Small intestine (tissue), 7 donors: ENCODE data around the gene PPIB. TPM values are rescaled to one million over a fixed set of nuclear protein-coding genes. Genes with fewer than 3 reads are reported as not detected.

Experiments used
- DNase-seq, 2 donors: peaks; one replicate each; pipeline versions ENCODE4 v3.0.0 to v3.0.0-alpha.2; 2013
- FAIRE-seq: peaks from 2 replicates; lab custom pipeline; 2012; peaks lifted over from hg19 to GRCh38; lab: Jason Lieb, UNC
- H3K27ac ChIP-seq, 3 donors: one replicate each; pipeline ENCODE4 v1.5.1; 2013; ENCODE audit warnings: low read length in 2 of 3, mild to moderate bottlenecking in 2 of 3, control low read depth in 1 of 3, inconsistent platforms in 1 of 3, low read depth in 1 of 3, moderate library complexity in 1 of 3
- H3K27me3 ChIP-seq, 3 donors: one replicate each; pipeline ENCODE4 v1.6.1; 2013; ENCODE audit warnings: low read length in 3 of 3, inconsistent platforms in 1 of 3; ENCODE audit not compliant: control insufficient read depth in 3 of 3, insufficient read depth in 3 of 3
- H3K36me3 ChIP-seq, 3 donors: one replicate each; pipeline ENCODE4 v1.6.1; 2013; ENCODE audit warnings: low read length in 3 of 3, inconsistent platforms in 1 of 3, low read depth in 1 of 3, mild to moderate bottlenecking in 1 of 3, moderate library complexity in 1 of 3; ENCODE audit not compliant: control insufficient read depth in 3 of 3, insufficient read depth in 2 of 3
- H3K4me1 ChIP-seq, 3 donors: one replicate each; pipeline ENCODE4 v1.6.1; 2013; ENCODE audit warnings: low read length in 2 of 3, inconsistent platforms in 1 of 3, low read depth in 1 of 3, mild to moderate bottlenecking in 1 of 3, moderate library complexity in 1 of 3; ENCODE audit not compliant: control insufficient read depth in 3 of 3, insufficient read depth in 2 of 3
- H3K4me3 ChIP-seq, 3 donors: one replicate each; pipeline ENCODE4 v1.5.1; 2013; ENCODE audit warnings: low read length in 3 of 3, control low read depth in 1 of 3, inconsistent platforms in 1 of 3, low read depth in 1 of 3, mild to moderate bottlenecking in 1 of 3, moderate library complexity in 1 of 3
- H3K9me3 ChIP-seq, 2 donors: one replicate each; pipeline ENCODE4 v1.6.1; 2013; ENCODE audit warnings: low read depth in 1 of 2, low read length in 1 of 2; ENCODE audit not compliant: control insufficient read depth in 2 of 2, insufficient read depth in 1 of 2
- WGBS, 3 donors: extraction: QIAGEN DNeasy Blood & Tissue Kit; methylation state at CpG; one replicate each; pipeline ENCODE4 v1.1.7; 2013; 5-methylcytosine and 5-hydroxymethylcytosine counted together
- polyA plus RNA-seq, 4 donors: library from polyadenylated mRNA; stranded (reverse) in 3 of 4; unstranded in 1 of 4; fragments of 200-250 nt in 3 of 4; fragments of 120-200 nt in 1 of 4; gene quantifications; one replicate each; pipeline versions ENCODE4 v1.2.1 to v1.2.3, GENCODE V29; 2013
- donor health status: healthy with polysubstance abuse.
- donor health status: control.
- donor health status: control.
- donor health status: Bipolar disorder and iron deficiency.
- donor health status: healthy.

The PPIB gene
- polyA plus RNA-seq, 4 donors: 248 to 895 (median 413) TPM

DNA sequence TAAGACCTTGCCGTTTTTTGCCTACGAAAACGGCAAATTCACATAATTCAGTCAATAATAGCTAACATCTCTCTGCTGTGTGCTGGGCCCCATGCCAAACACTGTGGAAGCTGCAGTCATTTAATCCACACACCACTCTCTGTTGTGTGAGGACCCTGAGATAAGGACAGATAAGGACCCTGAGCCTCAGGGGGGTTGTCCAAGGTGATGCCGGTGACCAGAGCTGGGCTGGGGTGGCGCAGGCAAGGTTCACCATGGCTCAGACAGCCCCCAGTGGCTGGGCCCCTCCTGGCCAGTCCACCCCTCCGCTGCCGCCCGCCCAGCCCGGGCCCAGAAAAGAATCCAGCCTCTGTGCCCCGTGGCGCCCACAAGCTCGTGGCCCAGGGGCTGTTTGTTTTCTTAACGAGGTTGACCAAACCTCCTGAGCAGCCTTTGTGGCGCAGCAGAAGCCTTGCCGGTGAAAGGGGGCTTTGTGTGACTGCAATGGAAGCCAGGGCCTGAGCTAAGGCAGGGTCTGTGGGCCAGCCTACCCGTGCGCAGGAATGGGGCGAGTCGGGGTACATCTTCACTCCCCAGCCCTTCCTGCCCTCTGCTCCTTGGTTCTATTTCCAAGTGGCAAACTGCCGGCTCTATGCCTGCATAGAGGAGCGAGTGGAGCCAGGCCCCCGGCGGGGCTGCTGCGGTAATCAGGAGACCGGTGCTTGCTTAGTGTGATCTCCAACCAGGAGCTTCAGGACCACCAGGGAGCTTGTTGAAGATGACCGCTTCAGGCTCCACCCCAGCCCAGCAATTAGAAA is 15.7 kb downstream of the PPIB start:
- peaks cover 0 to 9% (median 4%) of the 10 kb centered on the region in 3 donors for H3K27me3 ChIP-seq
- H3K4me3 ChIP-seq: no peak overlapping the region
- peaks cover 0 to 11% (median 0%) of the 10 kb centered on the region in 3 donors for H3K4me1 ChIP-seq
- peaks cover 2 to 38% (median 3%) of the 10 kb centered on the region in 3 donors for H3K36me3 ChIP-seq
- DNase-seq: no peak
- no peak overlapping the region for H3K27ac ChIP-seq
- H3K9me3 ChIP-seq: no peaks in the 10 kb centered on the region
- no peak for FAIRE-seq
- WGBS, 3 donors: 87 to 91% (median 90%) methylated on average over 26 of the region's 26 CpGs

DNA sequence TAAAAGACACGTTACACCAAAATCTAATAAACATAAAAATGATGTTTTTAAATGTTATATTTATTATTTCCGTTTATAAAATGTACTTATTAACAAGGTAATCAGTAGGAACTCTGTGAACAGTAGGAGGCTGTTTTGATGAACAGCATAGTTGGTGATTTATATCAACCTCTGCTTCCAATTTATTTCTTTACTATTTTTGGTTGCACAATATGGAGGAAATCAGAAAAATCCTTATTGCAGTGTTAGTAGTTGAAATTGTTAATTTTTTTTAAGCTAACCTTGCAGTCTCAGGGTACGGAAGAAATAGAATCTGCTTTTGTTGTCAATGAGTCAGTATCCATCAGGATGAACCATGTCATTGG is 16.3 kb downstream of the PPIB start:
- 90 to 97% (median 93%) methylated on average over 3 of the region's 3 CpGs for WGBS, 3 donors
- DNase-seq (no peak), FAIRE-seq (no peak)
- Histone ChIP-seq H3K36me3 (peaks cover 2 to 44% (median 3%) of the 10 kb centered on the region in 3 donors), H3K4me3 (no peak overlapping the region), H3K9me3 (no peaks in the 10 kb centered on the region), H3K4me1 (peaks cover 0 to 8% (median 0%) of the 10 kb centered on the region in 3 donors), H3K27ac (no peak overlapping the region), H3K27me3 (peaks cover 0 to 4% (median 0%) of the 10 kb centered on the region in 3 donors)

DNA sequence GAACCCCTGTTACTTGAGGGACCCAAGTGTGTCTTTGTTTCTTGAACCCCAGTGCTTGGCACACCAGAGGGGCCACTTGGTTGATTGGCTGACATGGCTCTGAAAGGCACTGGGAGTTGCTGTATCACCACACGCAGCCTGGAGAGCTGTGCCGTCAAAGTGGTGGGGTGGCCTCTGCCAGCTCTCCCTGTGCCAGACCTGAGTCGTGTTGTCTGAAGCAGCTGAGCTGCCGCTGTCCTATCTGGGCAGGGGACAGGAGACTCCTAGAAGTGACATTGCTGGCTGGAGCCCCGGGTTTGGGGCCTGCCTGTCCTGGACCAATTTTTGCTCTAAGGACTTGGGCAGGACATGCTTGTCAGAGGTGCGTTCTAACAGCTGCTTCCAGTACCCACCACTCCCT is 16.8 kb downstream of the PPIB start:
- Histone ChIP-seq H3K9me3 (no peaks in the 10 kb centered on the region), H3K4me1 (peaks cover 0 to 5% (median 0%) of the 10 kb centered on the region in 3 donors), H3K27me3 (peaks cover 0 to under 1% (median 0%) of the 10 kb centered on the region in 3 donors), H3K27ac (no peak overlapping the region), H3K36me3 (peaks cover 3 to 49% (median 6%) of the 10 kb centered on the region in 3 donors), H3K4me3 (no peak overlapping the region)
- DNase-seq (no peak), FAIRE-seq (no peak)
- WGBS, 3 donors: 86 to 93% (median 87%) methylated on average over 6 of the region's 6 CpGs

DNA sequence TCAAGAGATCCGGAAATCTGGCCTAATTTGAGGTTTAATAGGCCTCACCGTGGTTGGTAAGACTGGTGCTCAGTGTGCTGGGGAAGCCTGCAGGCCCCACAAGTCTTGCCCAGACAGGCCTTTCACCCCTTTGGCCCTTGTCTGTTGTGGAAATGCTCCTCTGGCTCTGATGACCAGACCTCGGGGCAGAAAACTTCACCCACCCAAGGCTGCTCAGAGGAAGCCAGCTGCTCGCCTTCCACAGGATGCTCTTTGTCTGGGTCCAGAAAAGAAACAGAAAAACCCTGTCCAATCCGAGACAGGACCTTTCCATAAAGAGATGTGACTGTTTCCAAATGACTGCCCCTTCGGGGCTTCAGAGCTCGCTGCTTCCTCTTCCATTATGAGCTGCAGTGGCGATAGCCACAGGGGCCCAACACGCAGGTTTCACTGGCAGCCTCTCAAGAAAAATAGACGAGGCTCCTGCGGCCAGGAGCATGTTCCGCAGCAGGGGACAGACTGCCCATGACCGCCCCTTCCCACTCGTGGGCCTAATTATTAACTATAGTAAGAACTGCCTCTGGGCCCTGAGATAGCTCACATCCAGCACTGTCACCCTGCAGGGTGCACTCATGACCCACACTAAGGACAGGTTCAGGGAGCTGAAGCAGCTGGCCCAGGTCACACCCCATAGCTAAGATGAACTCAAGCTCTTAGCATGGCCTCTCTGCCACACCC is 18.1 kb downstream of the PPIB start:
- no peak for FAIRE-seq
- WGBS, 3 donors: 79 to 86% (median 83%) methylated on average over 14 of the region's 14 CpGs
- Histone ChIP-seq H3K27ac (no peak overlapping the region), H3K4me3 (no peak overlapping the region), H3K9me3 (no peaks in the 10 kb centered on the region), H3K4me1 (peaks cover 0 to 5% (median 0%) of the 10 kb centered on the region in 3 donors), H3K36me3 (peaks cover 4 to 49% (median 6%) of the 10 kb centered on the region in 3 donors), H3K27me3 (no peaks in the 10 kb centered on the region)
- DNase-seq: no peak

DNA sequence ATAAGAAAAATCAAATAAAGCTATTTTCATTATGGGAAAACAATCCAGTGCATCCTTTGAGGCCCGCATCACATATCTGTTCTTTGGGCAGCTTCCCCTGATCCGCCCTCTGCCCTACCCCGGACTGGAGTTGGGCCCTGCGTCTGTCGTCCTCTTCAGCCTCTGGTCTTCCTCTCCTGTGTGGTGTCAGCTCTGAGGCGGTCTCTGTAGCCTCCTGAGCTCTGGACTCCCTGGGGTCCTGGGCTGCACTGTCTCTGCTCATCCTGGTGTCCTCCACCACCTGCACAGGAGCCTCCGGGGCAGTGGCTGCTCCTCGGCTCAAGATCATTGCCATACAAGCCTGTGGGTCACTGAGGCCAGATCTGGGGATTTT is 18.6 kb downstream of the PPIB start:
- Histone ChIP-seq H3K4me3 (no peak overlapping the region), H3K27me3 (no peaks in the 10 kb centered on the region), H3K4me1 (peaks cover 0 to 5% (median 0%) of the 10 kb centered on the region in 3 donors), H3K36me3 (peaks cover 4 to 49% (median 6%) of the 10 kb centered on the region in 3 donors), H3K27ac (no peak overlapping the region), H3K9me3 (no peaks in the 10 kb centered on the region)
- 82 to 90% (median 87%) methylated on average over 8 of the region's 8 CpGs for WGBS, 3 donors
- FAIRE-seq (no peak), DNase-seq (no peak)

DNA sequence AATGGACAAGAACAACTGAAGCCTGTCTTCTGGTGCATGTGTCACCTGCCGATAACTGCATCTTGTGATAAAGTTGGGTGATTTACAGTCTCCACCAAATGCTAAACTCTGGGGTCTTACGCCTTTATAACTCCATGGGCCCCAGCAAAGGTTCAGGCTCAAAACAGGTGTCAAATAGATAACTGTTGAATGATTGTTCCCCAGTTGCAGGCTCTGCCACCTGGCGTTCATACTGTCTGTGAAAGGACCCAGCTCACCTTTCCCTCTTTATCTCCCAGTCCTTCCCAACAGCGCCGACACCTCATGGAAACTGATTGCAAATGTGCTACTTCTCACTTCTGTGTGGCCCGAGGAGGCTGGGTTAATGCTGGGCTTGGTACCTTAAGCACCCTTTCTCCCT is 19.5 kb downstream of the PPIB start:
- Histone ChIP-seq H3K4me1 (peaks cover 0 to 5% (median 0%) of the 10 kb centered on the region in 3 donors), H3K36me3 (peaks cover 4 to 55% (median 6%) of the 10 kb centered on the region in 3 donors), H3K27me3 (no peaks in the 10 kb centered on the region), H3K27ac (no peak overlapping the region), H3K9me3 (no peaks in the 10 kb centered on the region), H3K4me3 (no peak overlapping the region)
- FAIRE-seq: no peak
- DNase-seq: no peak
- 80 to 83% (median 83%) methylated on average over 6 of the region's 6 CpGs for WGBS, 3 donors

DNA sequence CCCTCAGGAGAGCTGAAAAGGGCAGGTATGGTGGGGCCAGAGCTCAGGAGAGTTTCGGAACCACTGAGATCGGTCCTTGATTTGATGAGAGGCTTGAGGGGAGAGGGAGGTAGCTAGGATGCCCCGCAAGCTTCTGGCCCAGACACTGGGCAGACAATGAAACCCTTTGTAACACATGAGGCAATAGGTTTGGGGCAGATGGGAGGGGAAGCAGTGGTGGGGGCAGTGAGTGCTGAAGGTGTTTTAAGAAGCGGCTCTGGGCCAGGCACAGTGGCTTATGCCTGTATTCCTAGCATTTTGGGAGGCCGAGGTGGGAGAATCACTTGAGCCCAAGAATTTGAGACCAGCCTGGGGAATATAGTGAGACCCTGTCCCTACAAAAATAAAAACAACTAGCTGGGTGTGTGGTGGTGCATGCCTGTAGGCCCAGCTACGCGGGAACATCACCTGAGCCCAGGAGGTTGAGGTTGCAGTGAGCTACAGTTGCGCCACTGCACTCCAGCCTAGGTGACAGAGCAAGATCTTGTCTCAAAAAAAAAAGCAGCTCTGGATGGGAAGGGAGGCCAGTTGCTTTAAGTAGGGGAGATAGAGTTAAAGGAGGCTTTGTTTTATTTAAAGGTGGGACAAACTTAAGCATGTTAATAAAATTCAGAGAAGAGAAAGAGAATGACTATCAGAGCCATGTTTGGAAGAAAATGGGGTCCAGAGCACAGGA is 20.9 kb downstream of the PPIB start:
- FAIRE-seq: no peak
- H3K36me3 ChIP-seq: peaks cover 9 to 61% (median 15%) of the 10 kb centered on the region in 3 donors
- WGBS, 3 donors: 95 to 98% (median 97%) methylated on average over 8 of the region's 8 CpGs

DNA sequence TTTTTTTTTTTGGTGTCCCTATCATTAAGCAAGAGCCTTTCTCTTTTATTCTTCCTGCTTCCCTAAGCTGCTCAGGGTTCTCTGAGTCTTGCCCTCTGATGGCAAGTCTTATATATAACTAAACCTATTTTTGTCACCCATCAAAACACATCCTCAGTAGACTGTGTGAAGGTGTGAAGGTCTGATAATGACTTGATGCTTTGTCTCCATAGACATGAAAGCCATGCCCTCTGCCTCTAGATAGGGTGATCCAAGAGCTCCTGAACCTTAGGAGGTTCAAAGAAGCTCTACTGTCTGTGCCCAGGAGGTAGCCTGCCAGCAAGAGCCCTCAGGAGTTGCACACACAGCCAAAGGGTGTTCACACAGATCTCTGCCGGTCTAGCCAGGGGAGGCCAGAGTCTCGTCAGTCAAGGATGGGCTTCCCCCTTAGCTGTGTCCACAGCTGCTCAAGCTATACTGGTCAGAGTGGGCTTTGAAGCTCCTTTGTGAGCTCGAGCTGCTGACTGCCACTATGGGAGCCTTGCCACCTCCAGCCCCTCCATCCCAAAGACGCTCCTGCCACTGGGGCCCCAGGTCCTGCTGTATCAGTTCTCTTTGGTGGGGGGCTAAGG is 24.4 kb downstream of the PPIB start:
- H3K36me3 ChIP-seq: peaks cover 19 to 67% (median 28%) of the 10 kb centered on the region in 3 donors
- FAIRE-seq (no peak), DNase-seq (no peak)
- H3K27me3 ChIP-seq: no peaks in the 10 kb centered on the region
- H3K4me1 ChIP-seq: no peaks in the 10 kb centered on the region
- 92 to 95% (median 94%) methylated on average over 4 of the region's 4 CpGs for WGBS, 3 donors
- no peaks in the 10 kb centered on the region for H3K9me3 ChIP-seq
- H3K27ac ChIP-seq: no peak overlapping the region
- no peak overlapping the region for H3K4me3 ChIP-seq

More for the DNA sequence above, 20.9 kb downstream of the PPIB start:
- Histone ChIP-seq H3K4me3 (no peak overlapping the region), H3K9me3 (no peaks in the 10 kb centered on the region), H3K27ac (no peak overlapping the region), H3K4me1 (peaks cover 0 to under 1% (median 0%) of the 10 kb centered on the region in 3 donors), H3K27me3 (no peaks in the 10 kb centered on the region)
- DNase-seq: no peak
